IMR-90 (cell line): ENCODE measurements around the gene CHRDL1. TPM values are rescaled to one million over a fixed set of nuclear protein-coding genes. Genes with fewer than 3 reads are reported as not detected.

Experiments
- ATAC-seq: fragments of 200-7000 bp; cut with Tn5 transposase; 2 replicates; pipeline ENCODE4 v1.9.1; 2020; ENCODE audit warnings: low read depth, mild to moderate bottlenecking, moderate library complexity
- BruUV-seq: library from RNA; stranded (reverse); fragments of 400-500 nt; replicated peaks from 2 replicates; lab custom pipeline; 2021; lab: Mats Ljungman, UMichigan
- CTCF ChIA-PET: fragments of 300-600 bp; formaldehyde crosslinking; extraction: SDS; loops from one replicate; lab custom pipeline; 2021; ENCODE audit warnings: antibody characterized with exemption; lab: Yijun Ruan, JAX
- POLR2A ChIA-PET: fragments of 300-600 bp; sonication (Branson Sonifier 250); formaldehyde crosslinking; loops from one replicate; lab custom pipeline; 2022; ENCODE audit warnings: antibody characterized with exemption; ENCODE audit not compliant: unreplicated experiment; lab: Charles Lee
- DNase-seq: peaks from one replicate; pipeline ENCODE4 v3.0.0; 2013
- H2AFZ ChIP-seq: replicated peaks from 2 replicates; pipeline ENCODE3; 2013; ENCODE audit warnings: low read length, mild to moderate bottlenecking; ENCODE audit not compliant: poor library complexity
- H2AK5ac ChIP-seq: 2 replicates; pipeline ENCODE4 v1.6.1; 2013; ENCODE audit warnings: low read depth, low read length, inconsistent platforms
- H2AK9ac ChIP-seq: replicated peaks from 2 replicates; pipeline ENCODE3; 2013; ENCODE audit warnings: mild to moderate bottlenecking, low read depth, low read length, moderate library complexity; ENCODE audit not compliant: poor library complexity
- H2BK120ac ChIP-seq: 2 replicates; pipeline ENCODE4 v1.6.1; 2013; ENCODE audit warnings: low read depth, low read length, inconsistent platforms
- H2BK15ac ChIP-seq: 3 replicates; pipeline ENCODE4 v1.6.1; 2013; ENCODE audit warnings: low read depth, low read length, inconsistent platforms
- H2BK20ac ChIP-seq: 2 replicates; pipeline ENCODE4 v1.6.1; 2013; ENCODE audit warnings: low read depth, mild to moderate bottlenecking, inconsistent platforms, low read length, moderate library complexity
- H2BK5ac ChIP-seq: 2 replicates; pipeline ENCODE4 v1.6.1; 2013; ENCODE audit warnings: mild to moderate bottlenecking, low read depth, low read length, inconsistent platforms; ENCODE audit not compliant: poor library complexity, severe bottlenecking
- H3K14ac ChIP-seq: replicated peaks from 2 replicates; pipeline ENCODE4 v1.6.1; 2013; ENCODE audit warnings: low read depth, low read length, inconsistent platforms
- H3K18ac ChIP-seq: 2 replicates; pipeline ENCODE4 v1.6.1; 2013; ENCODE audit warnings: low read depth, low read length, control low read depth
- H3K23ac ChIP-seq: 2 replicates; pipeline ENCODE4 v1.6.1; 2013; ENCODE audit warnings: low read depth, low read length, inconsistent platforms
- H3K27ac ChIP-seq: 2 replicates; pipeline ENCODE4 v1.5.1; 2013; ENCODE audit warnings: mild to moderate bottlenecking, control low read depth, low read length; ENCODE audit not compliant: insufficient read depth
- H3K27me3 ChIP-seq: 2 replicates; pipeline ENCODE4 v1.6.1; 2013; ENCODE audit warnings: low read length; ENCODE audit not compliant: control insufficient read depth, insufficient read depth
- H3K36me3 ChIP-seq: 2 replicates; pipeline ENCODE4 v1.6.1; 2013; ENCODE audit warnings: low read length, mixed read lengths; ENCODE audit not compliant: control insufficient read depth, insufficient read depth
- H3K4ac ChIP-seq: 2 replicates; pipeline ENCODE4 v1.6.1; 2013; ENCODE audit warnings: low read depth, low read length, inconsistent platforms
- H3K4me1 ChIP-seq: 2 replicates; pipeline ENCODE4 v1.6.1; 2013; ENCODE audit warnings: low read length, mixed read lengths; ENCODE audit not compliant: control insufficient read depth, insufficient read depth
- H3K4me2 ChIP-seq: 2 replicates; pipeline ENCODE4 v1.6.1; 2013; ENCODE audit warnings: low read depth, mild to moderate bottlenecking, control low read depth, low read length, moderate library complexity
- H3K4me3 ChIP-seq: 2 replicates; pipeline ENCODE4 v1.5.1; 2013; ENCODE audit warnings: low read depth, mild to moderate bottlenecking, control low read depth, low read length, moderate library complexity; ENCODE audit not compliant: insufficient read depth
- H3K56ac ChIP-seq: 2 replicates; pipeline ENCODE4 v1.6.1; 2013; ENCODE audit warnings: low read length, inconsistent platforms; ENCODE audit not compliant: insufficient read depth; ENCODE audit errors: extremely low read depth
- H3K79me1 ChIP-seq, 2 experiments: 2 replicates each; pipeline ENCODE4 v1.6.1; 2013; ENCODE audit warnings: low read length in 2 of 2, inconsistent platforms in 1 of 2, low read depth in 1 of 2
- H3K9ac ChIP-seq: 2 replicates; pipeline ENCODE4 v1.6.1; 2013; ENCODE audit warnings: low read depth, low read length, control low read depth
- H3K9me1 ChIP-seq: 2 replicates; pipeline ENCODE4 v1.6.1; 2013; ENCODE audit warnings: low read length, inconsistent platforms; ENCODE audit not compliant: insufficient read depth
- H3K9me3 ChIP-seq: 2 replicates; pipeline ENCODE4 v1.6.1; 2013; ENCODE audit warnings: low read length; ENCODE audit not compliant: control insufficient read depth, insufficient read depth
- H4K20me1 ChIP-seq: 2 replicates; pipeline ENCODE4 v1.6.1; 2013; ENCODE audit warnings: low read length, inconsistent platforms; ENCODE audit not compliant: insufficient read depth
- H4K5ac ChIP-seq: 2 replicates; pipeline ENCODE4 v1.6.1; 2013; ENCODE audit warnings: mild to moderate bottlenecking, low read depth, low read length, control low read depth
- H4K8ac ChIP-seq, 2 experiments: 2 replicates each; pipeline ENCODE4 v1.6.1; 2013; ENCODE audit warnings: low read depth in 2 of 2, low read length in 2 of 2, control low read depth in 1 of 2, inconsistent platforms in 1 of 2
- H4K91ac ChIP-seq: 2 replicates; pipeline ENCODE4 v1.6.1; 2013; ENCODE audit warnings: low read depth, low read length, inconsistent platforms; ENCODE audit not compliant: insufficient read depth
- BHLHE40 ChIP-seq: fragments of 150-350 bp; IDR thresholded peaks from 2 replicates; pipeline ENCODE4 v1.6.1; 2016; ENCODE audit warnings: mild to moderate bottlenecking, low read depth, low read length
- CEBPB ChIP-seq: IDR thresholded peaks from 2 replicates; pipeline ENCODE4 v1.6.1; 2012; ENCODE audit warnings: low read depth, low read length, improper control_type of control experiment
- CHD1 ChIP-seq: IDR thresholded peaks from 2 replicates; pipeline ENCODE4 v1.6.1; 2012; ENCODE audit warnings: low read depth, low read length, improper control_type of control experiment
- FOS ChIP-seq: fragments of 150-350 bp; IDR thresholded peaks from 2 replicates; pipeline ENCODE4 v1.6.1; 2016; ENCODE audit warnings: low read depth, low read length
- MAFK ChIP-seq: IDR thresholded peaks from 2 replicates; pipeline ENCODE4 v1.6.1; 2012; ENCODE audit warnings: low read depth, low read length, improper control_type of control experiment
- MAZ ChIP-seq: IDR thresholded peaks from 2 replicates; pipeline ENCODE4 v1.6.1; 2012; ENCODE audit warnings: low read depth, mild to moderate bottlenecking, low read length, improper control_type of control experiment, moderate library complexity, borderline replicate concordance
- POLR2A ChIP-seq: IDR thresholded peaks from 2 replicates; pipeline ENCODE4 v1.6.1; 2012; ENCODE audit warnings: mild to moderate bottlenecking, low read depth, low read length
- RCOR1 ChIP-seq: IDR thresholded peaks from 2 replicates; pipeline ENCODE4 v1.6.1; 2012; ENCODE audit warnings: mild to moderate bottlenecking, low read length, improper control_type of control experiment; ENCODE audit not compliant: insufficient replicate concordance
- RFX5 ChIP-seq: IDR thresholded peaks from 2 replicates; pipeline ENCODE4 v1.8.0; 2012; ENCODE audit warnings: low read depth, mild to moderate bottlenecking, low read length, moderate library complexity
- SMC3 ChIP-seq: fragments of 150-350 bp; IDR thresholded peaks from 2 replicates; pipeline ENCODE4 v1.6.1; 2016; ENCODE audit warnings: low read depth, mild to moderate bottlenecking, antibody characterized with exemption, low read length, moderate library complexity
- dilution Hi-C: fragments of 300-500 bp; cut with HindIII; formaldehyde crosslinking; loops from one replicate; pipeline ENCODE4 v1.14.3; 2018; ENCODE audit warnings: low sequenced_read_pairs; ENCODE audit not compliant: unreplicated experiment
- in situ Hi-C: fragments of 300-500 bp; cut with MboI; formaldehyde crosslinking; loops from 3 replicates; pipeline ENCODE4 v1.14.3; 2019; ENCODE audit warnings: low sequenced_read_pairs, inconsistent platforms, mixed read lengths
- intact Hi-C: fragments of 100-400 bp; cut with micrococcal nuclease; formaldehyde crosslinking; loops from 2 replicates; pipeline ENCODE4 v1.10.0; 2022
- polyA plus RNA-seq, 3 experiments: library from polyadenylated mRNA; depleted of rRNA; stranded (reverse); fragments of >200 nt; gene quantifications; 2 replicates each; pipeline ENCODE4 v1.2.3, GENCODE V29; 2012; ENCODE audit warnings: low replicate concordance in 1 of 3
- total RNA-seq: library from RNA; depleted of rRNA; stranded (reverse); fragments of >200 nt; gene quantifications from 2 replicates; pipeline ENCODE4 v1.2.3, GENCODE V29; 2012
- TF ChIP-seq, protein P1 (sequence below): fragments of 150-350 bp; IDR thresholded peaks from 2 replicates; pipeline ENCODE4 v1.6.1; 2017; ENCODE audit warnings: mild to moderate bottlenecking, antibody characterized with exemption, low read length, low read depth

The CHRDL1 gene
- total and polyA plus RNA-seq, 2 of the 4 experiments (the other 2 are of a cell fraction), result 0.36 to 0.58 TPM

DNA sequence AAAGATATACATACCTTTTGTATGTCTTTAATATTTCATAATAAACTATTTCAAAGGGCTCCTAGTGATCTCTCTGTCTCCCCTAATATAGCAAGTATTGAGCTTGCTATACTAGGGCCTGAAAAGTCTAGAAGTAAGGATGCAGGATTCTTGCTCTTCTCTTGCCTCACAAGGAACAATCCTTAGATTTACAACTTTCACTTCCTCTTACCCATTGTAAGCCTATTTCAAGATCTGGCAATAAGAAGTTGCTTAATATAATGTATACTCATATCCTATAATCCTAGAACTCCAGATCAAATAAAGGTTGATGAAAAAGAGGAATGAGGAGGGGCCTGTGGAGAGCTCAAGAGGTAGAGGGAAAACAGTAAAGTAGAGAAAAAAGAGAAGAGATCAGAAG, 40.8 kb upstream of the CHRDL1 start:
- ATAC-seq, result no peak

More for the DNA sequence above, 40.8 kb upstream of the CHRDL1 start:
- Histone ChIP-seq H2BK15ac (no peak overlapping the region), H3K9ac (no peak overlapping the region), H3K4me2 (no peak overlapping the region), H3K9me1 (no peaks in the 10 kb centered on the region), H2AFZ (no peak overlapping the region), H3K9me3 (no peaks in the 10 kb centered on the region), H3K4me1 (no peaks in the 10 kb centered on the region), H3K36me3 (no peaks in the 10 kb centered on the region), H2BK5ac (no peak overlapping the region), H2AK5ac (no peak overlapping the region), H4K20me1 (no peaks in the 10 kb centered on the region), H3K18ac (no peak overlapping the region), H3K23ac (no peak overlapping the region), H3K4me3 (no peak overlapping the region), H3K14ac (no peak overlapping the region), H2BK120ac (no peak overlapping the region), H3K4ac (no peak overlapping the region), H3K79me1 (no peaks in the 10 kb centered on the region), H4K91ac (no peak overlapping the region), H3K27me3 (peaks cover 3% of the 10 kb centered on the region), H3K56ac (no peak overlapping the region), H4K8ac (no peak overlapping the region), H4K5ac (no peak overlapping the region), H2AK9ac (no peak overlapping the region), H2BK20ac (no peak overlapping the region), H3K27ac (no peak overlapping the region)
- BruUV-seq, result no TSS peak
- ChIA-PET POLR2A (no interaction called here), CTCF (interaction anchor here (0.8 to 1.9 kb wide), 2 partner anchors 11 to 411 kb away, joined by 3 to 5 read pairs; no protein-coding TSS in a partner anchor)
- TF ChIP-seq RFX5 (no peak), SMC3 (no peak), BHLHE40 (no peak), CEBPB (no peak), MAZ (no peak), MAFK (no peak), RCOR1 (no peak), POLR2A (no peak), CHD1 (no peak), FOS (no peak)
- TF ChIP-seq, protein P1, sequence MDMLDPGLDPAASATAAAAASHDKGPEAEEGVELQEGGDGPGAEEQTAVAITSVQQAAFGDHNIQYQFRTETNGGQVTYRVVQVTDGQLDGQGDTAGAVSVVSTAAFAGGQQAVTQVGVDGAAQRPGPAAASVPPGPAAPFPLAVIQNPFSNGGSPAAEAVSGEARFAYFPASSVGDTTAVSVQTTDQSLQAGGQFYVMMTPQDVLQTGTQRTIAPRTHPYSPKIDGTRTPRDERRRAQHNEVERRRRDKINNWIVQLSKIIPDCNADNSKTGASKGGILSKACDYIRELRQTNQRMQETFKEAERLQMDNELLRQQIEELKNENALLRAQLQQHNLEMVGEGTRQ, result no peak
- in situ Hi-C loops, result no loop called here
- dilution Hi-C loops, result no loop called here
- intact Hi-C loops, result no loop called here
- DNase-seq, result no peak
